NCI-H510A (cell line): Measurements from ENCODE around the gene LYSET.
"Not testable (repeated sequence)": the region's sequence is repeated elsewhere in the genome, so short reads cannot be mapped to it uniquely, and the experiment has no call there.

Experiments
- DNase-seq: peaks from one replicate; lab custom pipeline; 2025; lab: John Stamatoyannopoulos, UW

Gene LYSET

GRCh38 chr14:93184391-93185348 lies at the start of gene LYSET, which contains the start of gene MOAP1:
TSS of gene LYSET (plus strand) at chr14:93185317. CDS start at chr14:93185406, 89 bp downstream.
TSS of gene MOAP1 (minus strand) at chr14:93184897. CDS start at chr14:93184242, 655 bp downstream.
- DNase-seq, result peak; percentile 64

GRCh38 chr14:93135399-93135798 lies 49.7 kb upstream of the LYSET start:
- no peak for DNase-seq

- no peak for DNase-seq
Observed at GRCh38 chr14:93136009-93136408, 49.1 kb upstream of the LYSET start.

- DNase-seq, result not testable (repeated sequence)
Observed at GRCh38 chr14:93136508-93136907, 48.6 kb upstream of the LYSET start.

- DNase-seq, result peak; percentile 84
Observed at GRCh38 chr14:93137864-93138263, 47.3 kb upstream of the LYSET start.

GRCh38 chr14:93142854-93143652 lies 42.1 kb upstream of the LYSET start:
- DNase-seq, result no peak

GRCh38 chr14:93146119-93146518 lies 39.0 kb upstream of the LYSET start:
- no peak for DNase-seq

- no peak for DNase-seq
Observed at GRCh38 chr14:93148979-93149378, 36.1 kb upstream of the LYSET start.

GRCh38 chr14:93150227-93151208 lies 34.6 kb upstream of the LYSET start:
- DNase-seq, result no peak

GRCh38 chr14:93153121-93153520 lies 32.0 kb upstream of the LYSET start:
- no peak for DNase-seq

- no peak for DNase-seq
Observed at GRCh38 chr14:93155667-93156066, 29.4 kb upstream of the LYSET start.

- DNase-seq, result no peak
Observed at GRCh38 chr14:93156693-93157369, 28.3 kb upstream of the LYSET start.

GRCh38 chr14:93158349-93158748 lies 26.8 kb upstream of the LYSET start:
- DNase-seq, result not testable (repeated sequence)

- DNase-seq, result not testable (repeated sequence)
Observed at GRCh38 chr14:93159625-93160352, 25.3 kb upstream of the LYSET start.

- DNase-seq, result no peak
Observed at GRCh38 chr14:93160353-93160801, 24.7 kb upstream of the LYSET start.

GRCh38 chr14:93161411-93161940 lies 23.6 kb upstream of the LYSET start:
- DNase-seq, result no peak

GRCh38 chr14:93163564-93163963 lies 21.6 kb upstream of the LYSET start:
- DNase-seq, result no peak

GRCh38 chr14:93165271-93166265 lies 19.5 kb upstream of the LYSET start:
- not testable (repeated sequence) for DNase-seq
